ENCODE data around the gene MAP3K1. TPM values are rescaled to one million over a fixed set of nuclear protein-coding genes. Genes with fewer than 3 reads are reported as not detected.
A peak's percentile ranks its signal among the peaks of the same experiment; 100 is the strongest.

Gene MAP3K1
- total RNA-seq, 1 donor from 2014 or later, result 10.3 TPM

DNA sequence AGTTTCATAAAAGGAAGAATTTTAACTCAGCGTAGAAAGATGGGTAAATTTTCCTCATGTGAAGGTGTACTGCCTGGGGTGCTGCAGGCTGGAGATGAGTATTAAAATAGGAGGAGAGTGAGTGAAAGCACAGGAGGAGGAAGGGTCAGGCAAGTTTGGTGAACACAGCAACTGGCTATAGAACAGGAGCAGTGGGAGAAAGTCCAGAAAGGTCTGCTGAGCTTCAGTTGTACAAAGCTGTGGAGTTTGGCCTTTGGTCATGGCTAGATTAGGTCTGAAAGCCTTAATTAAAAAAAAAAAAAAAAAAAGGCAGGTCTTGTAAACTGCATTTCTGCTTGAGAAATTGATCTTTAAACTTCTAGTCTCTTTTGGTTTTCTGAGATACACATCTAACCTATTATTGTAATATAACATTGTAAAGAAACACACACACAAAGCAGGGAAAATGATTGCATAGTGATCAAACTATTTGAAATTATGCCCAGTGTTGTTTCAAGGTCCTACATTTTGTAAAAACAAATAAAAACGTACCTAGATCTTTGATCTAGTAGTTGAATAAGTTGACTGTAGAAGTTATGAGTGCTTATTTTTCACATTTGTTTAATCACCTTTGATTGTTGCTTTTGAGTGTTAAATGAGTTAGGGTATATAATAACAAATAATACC lies 43.6 kb downstream of the MAP3K1 start:
- Histone ChIP-seq H3K27me3 (ENCODE audit: control insufficient read depth, insufficient read depth, low read length) (no peaks in the 10 kb centered on the region), H3K4me3 (ENCODE audit: low read depth, low read length) (no peak overlapping the region), H3K36me3 (ENCODE audit: control insufficient read depth, insufficient read depth, low read length) (peaks cover 1% of the 10 kb centered on the region)
- TF ChIP-seq CTCF (IDR thresholded peaks at IDR 0.05; ENCODE audit: insufficient read depth, low read length, severe bottlenecking), result no peak
- DNase-seq (ENCODE audit: low read depth) (no peak), FAIRE-seq (no peak)

DNA sequence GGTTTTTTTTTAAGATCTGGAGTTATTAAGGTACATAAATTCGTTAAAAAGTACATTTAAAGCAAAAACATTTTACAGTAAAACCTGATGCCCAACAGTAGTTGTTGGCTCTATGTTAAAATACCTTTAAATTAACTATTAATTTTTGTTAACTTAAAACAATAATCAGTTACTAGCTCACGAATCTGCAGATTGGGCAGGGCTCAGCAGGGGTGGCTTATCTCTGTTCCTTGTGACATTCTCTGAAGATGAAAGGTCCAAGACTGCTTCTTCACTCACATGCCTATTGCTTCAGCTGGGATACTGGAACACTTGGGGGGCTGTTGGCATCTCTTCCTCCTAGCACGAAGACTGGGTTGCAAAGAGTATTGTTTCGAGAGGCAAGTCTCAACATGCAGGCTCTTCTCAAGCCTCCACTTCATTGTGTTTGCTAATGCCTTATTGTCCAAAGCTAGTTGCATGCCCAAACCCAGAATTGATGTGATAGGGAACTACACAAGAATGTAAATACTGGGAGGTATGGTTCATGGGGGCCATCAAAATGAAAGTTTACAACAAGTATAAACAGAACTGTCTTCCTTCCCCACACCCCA lies 46.6 kb downstream of the MAP3K1 start:
- peak; percentile 54 for DNase-seq (ENCODE audit: low read depth)
- FAIRE-seq, result no peak
- H3K36me3 ChIP-seq (ENCODE audit: control insufficient read depth, insufficient read depth, low read length), result peaks cover 1% of the 10 kb centered on the region
- TF ChIP-seq CTCF (IDR thresholded peaks at IDR 0.05; ENCODE audit: insufficient read depth, low read length, severe bottlenecking), result no peak
- no peaks in the 10 kb centered on the region for H3K27me3 ChIP-seq (ENCODE audit: control insufficient read depth, insufficient read depth, low read length)
- H3K4me3 ChIP-seq (ENCODE audit: low read depth, low read length), result no peak overlapping the region

DNA sequence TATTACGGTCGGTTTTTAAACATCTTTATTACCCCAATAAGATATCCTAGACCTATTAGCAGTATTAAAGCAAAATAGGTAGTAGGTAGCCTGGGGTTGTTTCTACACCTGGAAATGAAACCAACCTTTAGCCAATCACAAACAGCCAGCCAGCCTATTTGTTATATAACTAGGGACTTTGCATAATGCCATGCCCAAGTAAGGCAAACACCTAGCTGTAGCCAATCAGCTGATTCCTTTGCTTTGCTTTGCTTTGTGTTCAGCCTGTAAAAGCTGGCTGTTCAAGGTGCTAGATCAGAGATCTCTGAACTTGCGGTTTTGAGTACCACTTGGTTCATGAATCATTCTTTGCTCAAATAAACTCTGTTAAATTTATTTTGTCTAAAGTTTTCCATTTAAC lies 47.6 kb downstream of the MAP3K1 start:
- DNase-seq (ENCODE audit: low read depth) (no peak), FAIRE-seq (no peak)
- H3K4me3 ChIP-seq (ENCODE audit: low read depth, low read length), result no peak overlapping the region
- H3K27me3 ChIP-seq (ENCODE audit: control insufficient read depth, insufficient read depth, low read length), result no peaks in the 10 kb centered on the region
- H3K36me3 ChIP-seq (ENCODE audit: control insufficient read depth, insufficient read depth, low read length), result peaks cover 1% of the 10 kb centered on the region
- TF ChIP-seq CTCF (IDR thresholded peaks at IDR 0.05; ENCODE audit: insufficient read depth, low read length, severe bottlenecking), result no peak

GRCh38 chr5:56871777-56872176 lies 56.4 kb downstream of the MAP3K1 start:
- TF ChIP-seq CTCF (IDR thresholded peaks at IDR 0.05; ENCODE audit: insufficient read depth, low read length, severe bottlenecking), result no peak
- no peak for DNase-seq (ENCODE audit: low read depth)
- Histone ChIP-seq H3K4me3 (ENCODE audit: low read depth, low read length) (no peak overlapping the region), H3K36me3 (ENCODE audit: control insufficient read depth, insufficient read depth, low read length) (peaks cover 6% of the 10 kb centered on the region), H3K27me3 (ENCODE audit: control insufficient read depth, insufficient read depth, low read length) (no peaks in the 10 kb centered on the region)
- FAIRE-seq, result no peak

- TF ChIP-seq CTCF (IDR thresholded peaks at IDR 0.05; ENCODE audit: insufficient read depth, low read length, severe bottlenecking), result no peak
- FAIRE-seq, result no peak
These were observed 57.7 kb downstream of the MAP3K1 start for GRCh38 chr5:56873056-56873455.

DNA sequence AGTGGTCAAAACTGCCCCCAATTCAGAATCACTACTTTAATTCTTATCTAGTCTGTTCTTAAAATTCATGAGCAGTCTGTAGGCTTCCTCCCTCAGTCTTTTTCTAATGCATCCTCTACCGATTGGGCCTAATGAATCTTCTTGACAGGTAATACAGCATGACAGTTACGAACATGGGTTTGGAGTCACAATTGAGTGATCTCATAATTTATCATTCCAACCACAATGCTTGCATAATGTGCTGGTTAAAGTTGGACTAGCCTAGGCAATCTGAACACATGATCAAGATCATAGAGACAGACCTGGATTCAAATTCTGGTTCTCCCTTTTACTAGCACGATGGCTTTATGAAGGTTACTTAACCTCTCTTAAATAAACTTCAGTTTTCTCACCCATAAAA lies 61.0 kb downstream of the MAP3K1 start:
- Histone ChIP-seq H3K4me3 (ENCODE audit: low read depth, low read length) (no peak overlapping the region), H3K36me3 (ENCODE audit: control insufficient read depth, insufficient read depth, low read length) (peaks cover 7% of the 10 kb centered on the region), H3K27me3 (ENCODE audit: control insufficient read depth, insufficient read depth, low read length) (no peaks in the 10 kb centered on the region)
- TF ChIP-seq CTCF (IDR thresholded peaks at IDR 0.05; ENCODE audit: insufficient read depth, low read length, severe bottlenecking), result no peak
- DNase-seq (ENCODE audit: low read depth) (peak; percentile 88), FAIRE-seq (no peak)

More at GRCh38 chr5:56873056-56873455, 57.7 kb downstream of the MAP3K1 start:
- Histone ChIP-seq H3K36me3 (ENCODE audit: control insufficient read depth, insufficient read depth, low read length) (peaks cover 7% of the 10 kb centered on the region), H3K27me3 (ENCODE audit: control insufficient read depth, insufficient read depth, low read length) (no peaks in the 10 kb centered on the region), H3K4me3 (ENCODE audit: low read depth, low read length) (no peak overlapping the region)
- no peak for DNase-seq (ENCODE audit: low read depth)

Data from bronchial epithelial cell (primary cell).